ENCODE results near the gene SHISA8. TPM values are rescaled to one million over a fixed set of nuclear protein-coding genes. Genes with fewer than 3 reads are reported as not detected.

Gene SHISA8
- total RNA-seq, 1 experiment from 2014 or later, result 2.4 TPM

GRCh38 chr22:41928593-41929417 is 13.9 kb upstream of the SHISA8 start (continued):
- 0 out of 2 replicates have a peak, but pooled peaks have one; percentile 30 for TF ChIP-seq PRDM15 (CRISPR knock-in tag; IDR thresholded peaks at IDR 0.05)

GRCh38 chr22:41927813-41928212 is 12.9 kb upstream of the SHISA8 start:
- Mint-ChIP-seq H3K27me3 (ENCODE audit: low read depth) (peaks cover 71% of the 10 kb centered on the region), H3K4me3 (peak overlapping the region; percentile 64), H3K36me3 (no peaks in the 10 kb centered on the region), H3K27ac (no peak overlapping the region), H3K4me1 (peaks cover 15% of the 10 kb centered on the region), H3K9me3 (no peaks in the 10 kb centered on the region)
- ChIA-PET CTCF (interaction anchor here (1.3 to 6.8 kb wide), 8 partner anchors 8 to 231 kb away, joined by 3 to 143 read pairs (median 8); partner anchors contain the start of genes CENPM and SMIM45), POLR2A (no interaction called here)
- DNase-seq (ENCODE audit: low spot score), result no peak
- ATAC-seq, result no peak
- TF ChIP-seq GABPB1 (CRISPR knock-in tag; IDR thresholded peaks at IDR 0.05), result no peak
- no peak for TF ChIP-seq MAX (CRISPR knock-in tag; IDR thresholded peaks at IDR 0.05)
- TF ChIP-seq ATF1 (CRISPR knock-in tag; IDR thresholded peaks at IDR 0.05), result no peak
- TF ChIP-seq SMAD3 (CRISPR knock-in tag; IDR thresholded peaks at IDR 0.05; ENCODE audit: borderline replicate concordance), result no peak
- no peak for TF ChIP-seq ELF4 (CRISPR knock-in tag; IDR thresholded peaks at IDR 0.05; ENCODE audit: low read depth)
- no peak for TF ChIP-seq ZNF425 (CRISPR knock-in tag; conservative IDR thresholded peaks at IDR 0.05)
- TF ChIP-seq RELA (CRISPR knock-in tag; IDR thresholded peaks at IDR 0.05; ENCODE audit: borderline replicate concordance), result no peak
- no peak for TF ChIP-seq ZBTB43 (CRISPR knock-in tag; IDR thresholded peaks at IDR 0.05)
- TF ChIP-seq NFYB (CRISPR knock-in tag; conservative IDR thresholded peaks at IDR 0.05; ENCODE audit: low read depth), result no peak
- TF ChIP-seq NFATC4 (CRISPR knock-in tag; IDR thresholded peaks at IDR 0.05), result no peak
- TF ChIP-seq PRRX2 (CRISPR knock-in tag; IDR thresholded peaks at IDR 0.05), result no peak
- TF ChIP-seq SOX15 (CRISPR knock-in tag; IDR thresholded peaks at IDR 0.05), result no peak
- TF ChIP-seq MLX (CRISPR knock-in tag; IDR thresholded peaks at IDR 0.05), result no peak
- TF ChIP-seq ZBTB21 (CRISPR knock-in tag; IDR thresholded peaks at IDR 0.05; ENCODE audit: borderline replicate concordance), result no peak
- TF ChIP-seq MYBL2 (CRISPR knock-in tag; IDR thresholded peaks at IDR 0.05), result no peak
- no peak for TF ChIP-seq ZNF121 (CRISPR knock-in tag; IDR thresholded peaks at IDR 0.05)
- no peak for TF ChIP-seq ZMAT4 (CRISPR knock-in tag; IDR thresholded peaks at IDR 0.05)
- no peak for TF ChIP-seq FOXP4 (CRISPR knock-in tag; IDR thresholded peaks at IDR 0.05)
- no peak for TF ChIP-seq PREB (CRISPR knock-in tag; IDR thresholded peaks at IDR 0.05; ENCODE audit: borderline replicate concordance)

Data from WTC11 (cell line).